NCI-H2227 (cell line): ENCODE results near the gene TPCN1.

Experiments used
- DNase-seq: peaks from one replicate; lab custom pipeline; 2025; ENCODE audit not compliant: unreplicated experiment; lab: John Stamatoyannopoulos, UW

The TPCN1 gene

DNA sequence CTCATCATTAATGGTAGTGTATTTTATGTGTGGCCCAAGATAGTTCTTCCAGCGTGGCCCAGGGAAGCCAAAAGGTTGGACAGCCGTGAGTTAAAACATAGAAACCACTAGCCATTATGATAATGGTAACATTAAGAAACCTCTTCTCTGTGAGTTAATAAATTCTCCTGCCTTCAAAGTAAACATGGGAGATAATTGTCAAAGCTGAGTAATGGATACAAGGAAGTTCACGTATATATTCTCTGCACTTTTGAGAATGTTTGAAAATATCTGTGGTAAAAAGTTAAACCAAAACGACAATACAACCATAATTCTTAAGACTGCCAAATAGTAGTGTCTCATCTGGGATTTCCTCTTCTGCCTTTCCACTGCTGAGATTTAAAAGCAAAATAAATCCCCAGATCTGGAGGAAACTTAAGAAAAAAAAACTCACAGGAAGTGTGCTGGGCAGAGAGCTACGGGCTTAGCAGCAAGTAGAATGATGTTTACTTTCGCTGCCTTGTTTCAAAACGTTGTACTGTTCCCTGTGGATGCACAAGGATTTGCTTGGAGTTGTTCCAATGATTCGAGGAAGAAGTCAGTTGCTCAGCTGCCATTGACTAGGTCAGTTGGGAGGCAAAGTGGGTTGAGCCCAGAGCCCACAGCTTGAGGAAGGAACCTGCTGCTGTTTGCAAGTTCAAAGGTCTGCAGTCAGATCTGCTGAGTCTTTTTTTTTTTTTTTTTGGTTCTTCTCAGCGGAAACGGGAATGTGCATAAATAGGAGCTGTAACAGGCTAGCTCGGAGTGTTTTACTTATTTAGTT, 1.7 kb downstream of the TPCN1 start:
- DNase-seq, result peak; percentile 44

- no peak for DNase-seq
These were observed 3.7 kb downstream of the TPCN1 start for GRCh38 chr12:113224955-113225354.

DNA sequence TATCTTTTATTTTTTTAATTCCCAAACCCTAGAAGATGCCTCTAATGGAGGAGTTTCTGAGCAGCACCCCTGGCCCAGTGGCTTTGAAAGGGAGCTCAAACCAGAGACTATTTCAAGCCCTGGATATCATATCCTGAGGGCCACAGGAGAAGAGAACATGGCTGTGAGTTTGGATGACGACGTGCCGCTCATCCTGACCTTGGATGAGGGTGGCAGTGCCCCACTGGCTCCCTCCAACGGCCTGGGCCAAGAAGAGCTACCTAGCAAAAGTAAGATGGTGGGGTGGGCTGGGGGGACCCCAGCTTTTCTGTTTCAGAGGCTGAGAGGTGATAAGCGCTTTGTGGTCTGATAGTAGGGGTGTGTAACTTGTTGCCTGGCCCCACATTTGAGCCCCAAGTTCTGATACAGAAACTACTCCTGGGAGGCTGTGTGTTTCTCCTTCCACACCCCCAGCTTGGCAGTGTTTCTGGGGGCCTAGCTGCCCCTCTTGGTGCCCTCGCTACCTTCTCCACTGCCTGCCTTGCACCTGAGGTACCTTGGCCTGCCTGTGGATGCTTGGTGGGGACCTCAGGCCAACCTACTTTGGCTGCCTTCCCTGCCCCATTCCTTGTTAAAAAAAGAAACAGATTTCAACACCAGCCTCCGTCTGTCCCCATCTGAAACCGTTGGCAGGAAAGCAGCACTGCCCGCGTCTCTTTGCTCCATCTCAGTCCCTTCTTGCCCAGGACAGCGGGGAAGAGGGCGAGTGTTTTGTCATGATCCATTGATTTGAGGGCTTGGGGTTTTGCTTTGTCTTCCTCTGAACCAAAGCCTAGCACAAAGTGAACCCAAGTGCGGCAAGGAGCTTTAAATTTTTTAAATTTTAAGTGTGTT, 5.7 kb downstream of the TPCN1 start:
- DNase-seq, result no peak

DNA sequence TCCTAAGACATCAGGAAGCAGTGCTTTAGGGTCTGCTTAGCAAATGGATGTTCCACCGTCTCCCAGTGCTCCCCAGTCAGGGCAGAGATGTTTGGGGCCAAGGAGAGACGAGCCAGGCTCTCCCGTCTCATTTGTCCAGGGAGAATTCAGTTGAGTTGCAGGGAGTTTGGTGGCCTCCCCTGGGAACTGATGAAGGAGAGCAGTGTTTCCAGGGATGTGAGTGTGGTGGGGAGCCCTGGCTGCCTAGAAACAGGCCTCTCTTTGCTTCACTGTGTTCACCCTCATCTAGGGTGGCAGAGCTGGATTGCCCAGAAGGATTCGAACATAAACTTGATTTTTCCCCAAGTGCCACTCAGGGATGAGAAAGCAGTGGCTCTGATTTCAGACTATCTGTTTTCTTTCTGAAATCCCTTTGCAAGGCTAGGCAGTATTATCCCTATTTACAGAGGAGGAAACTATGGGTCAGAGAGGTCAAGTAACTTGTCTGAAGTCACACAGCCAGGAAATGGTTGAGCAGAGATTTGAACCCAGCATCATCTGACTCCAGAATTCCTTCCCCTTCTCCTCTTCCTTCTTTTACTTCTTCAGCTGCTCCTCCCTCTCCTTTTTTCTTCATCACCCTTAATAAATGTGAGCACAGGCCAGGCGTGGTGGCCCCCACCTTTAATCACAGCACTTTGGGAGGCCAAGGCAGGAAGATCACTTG, 6.6 kb downstream of the TPCN1 start:
- no peak for DNase-seq

DNA sequence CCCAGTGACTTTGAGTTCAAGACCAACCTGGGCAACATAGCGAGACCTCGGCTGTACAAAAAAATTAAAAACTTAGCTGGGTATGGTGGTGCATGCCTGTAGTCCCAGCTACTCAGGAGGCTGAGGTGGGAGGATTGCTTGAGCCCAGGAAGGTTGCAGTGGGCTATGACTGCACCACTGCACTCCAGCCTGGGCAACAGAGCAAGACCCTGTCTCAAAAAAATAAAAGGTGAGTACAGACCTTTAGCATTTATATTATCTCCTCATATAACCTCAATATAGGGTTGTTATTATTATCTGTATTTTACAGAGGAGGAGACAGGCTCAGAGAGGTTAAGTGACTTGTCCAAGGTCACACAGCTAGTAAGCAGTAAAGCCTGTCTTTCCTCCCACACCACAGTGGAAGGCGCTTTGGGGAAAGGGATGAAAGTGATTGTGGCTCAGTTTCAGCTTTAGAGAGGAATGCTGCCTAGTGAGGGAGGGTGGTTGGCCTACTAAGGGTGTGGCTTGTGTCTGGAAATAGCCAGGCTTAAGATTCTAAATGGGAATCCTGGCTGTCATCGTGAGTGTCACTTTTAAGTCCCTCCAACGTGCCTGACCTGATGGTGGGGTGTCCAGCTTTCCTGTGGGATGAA, 7.2 kb downstream of the TPCN1 start:
- no peak for DNase-seq

GRCh38 chr12:113230315-113231234, 9.3 kb downstream of the TPCN1 start:
- no peak for DNase-seq

GRCh38 chr12:113231235-113232088, 10.2 kb downstream of the TPCN1 start:
- DNase-seq, result no peak

DNA sequence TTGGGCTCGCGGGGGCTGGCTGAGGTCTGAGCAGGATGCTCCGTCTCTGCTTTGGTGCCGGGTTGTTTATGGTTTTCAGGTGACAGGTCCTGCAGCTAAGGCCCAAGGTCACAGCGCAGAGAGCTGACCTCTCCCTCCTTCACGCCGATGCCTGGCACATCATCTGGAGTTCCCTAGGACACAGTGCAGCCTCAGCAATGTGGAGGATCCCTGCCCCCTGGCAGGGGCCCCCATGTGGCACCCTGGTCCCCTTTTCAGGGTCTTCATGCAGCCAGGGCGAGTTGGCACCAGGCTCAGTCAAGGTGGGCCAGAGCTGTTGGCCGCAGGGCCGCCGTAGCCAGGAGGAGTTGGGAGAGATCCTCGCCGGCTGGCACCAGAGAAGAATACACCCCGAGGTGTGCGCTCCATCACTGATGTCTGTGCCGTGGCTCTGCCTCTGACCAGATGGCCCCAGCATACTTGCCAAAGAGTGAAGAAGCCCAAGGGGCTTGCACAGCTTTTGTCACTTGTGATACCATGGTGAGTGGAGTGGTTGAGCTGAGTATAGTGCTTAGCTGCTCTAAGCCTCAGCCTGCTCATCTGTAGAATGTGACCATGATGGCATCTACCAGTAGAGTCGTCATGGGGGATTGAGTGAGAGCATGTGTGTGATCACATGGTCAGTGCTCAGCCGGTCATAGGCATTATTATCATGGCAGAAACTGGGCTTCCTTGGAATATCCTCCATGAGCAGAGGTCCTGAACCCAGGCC, 11.0 kb downstream of the TPCN1 start:
- no peak for DNase-seq

DNA sequence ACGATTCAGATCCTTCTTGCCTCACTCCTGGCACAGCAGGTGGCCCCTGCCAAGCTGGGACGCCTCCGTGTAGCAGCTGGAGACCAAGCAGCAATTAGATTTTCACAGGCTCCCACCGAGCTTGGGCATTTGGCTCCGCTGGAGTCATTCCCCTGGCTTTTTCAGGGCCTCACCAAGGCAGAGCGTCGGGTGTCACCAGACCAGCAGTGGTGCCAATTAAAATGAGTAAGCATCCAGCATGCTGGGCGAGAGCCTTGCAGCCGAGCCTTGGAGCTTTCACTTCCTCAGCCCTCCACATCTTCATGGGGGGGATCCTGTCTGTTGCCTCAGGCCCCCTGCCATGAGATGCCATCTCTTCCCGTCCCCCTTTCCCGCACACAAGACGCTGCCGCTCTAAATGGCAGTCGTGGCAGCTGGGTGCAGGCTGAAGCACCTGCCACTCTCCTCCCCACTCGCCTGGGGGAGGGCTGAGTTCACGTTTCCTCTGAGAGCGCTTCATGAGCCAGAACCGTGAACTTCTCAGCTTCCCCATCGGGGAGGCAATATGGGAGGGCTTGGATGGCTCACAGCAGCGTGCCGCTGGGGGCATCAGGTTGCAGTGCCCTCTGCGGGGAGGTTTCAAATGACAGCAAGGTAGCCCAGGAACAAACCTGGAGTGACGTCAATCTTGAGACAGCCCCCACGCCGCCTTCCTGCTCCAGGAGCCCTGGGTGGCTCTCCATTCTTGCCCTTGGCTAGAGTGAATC, 11.7 kb downstream of the TPCN1 start:
- DNase-seq, result peak; percentile 77

DNA sequence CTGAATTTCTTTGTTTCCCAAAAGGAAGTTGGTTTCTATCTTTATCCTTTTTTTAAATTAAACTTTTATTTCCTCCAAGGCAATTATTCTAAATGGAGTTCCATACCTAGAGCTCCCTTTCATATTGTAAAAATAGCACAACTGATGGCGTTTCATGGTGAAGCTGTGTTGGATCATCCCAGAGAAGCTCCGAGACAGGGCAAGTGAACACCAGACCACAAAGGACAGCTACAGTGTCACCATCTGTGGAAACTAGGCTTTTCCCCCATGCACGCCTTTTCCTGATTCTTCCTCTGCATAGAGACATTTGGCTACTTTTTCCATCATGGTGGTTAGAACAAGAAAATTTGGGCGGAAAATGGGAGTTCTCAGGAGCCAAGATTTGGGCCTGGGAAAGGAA, 12.7 kb downstream of the TPCN1 start:
- DNase-seq, result no peak

GRCh38 chr12:113234483-113234882, 13.2 kb downstream of the TPCN1 start:
- no peak for DNase-seq

DNA sequence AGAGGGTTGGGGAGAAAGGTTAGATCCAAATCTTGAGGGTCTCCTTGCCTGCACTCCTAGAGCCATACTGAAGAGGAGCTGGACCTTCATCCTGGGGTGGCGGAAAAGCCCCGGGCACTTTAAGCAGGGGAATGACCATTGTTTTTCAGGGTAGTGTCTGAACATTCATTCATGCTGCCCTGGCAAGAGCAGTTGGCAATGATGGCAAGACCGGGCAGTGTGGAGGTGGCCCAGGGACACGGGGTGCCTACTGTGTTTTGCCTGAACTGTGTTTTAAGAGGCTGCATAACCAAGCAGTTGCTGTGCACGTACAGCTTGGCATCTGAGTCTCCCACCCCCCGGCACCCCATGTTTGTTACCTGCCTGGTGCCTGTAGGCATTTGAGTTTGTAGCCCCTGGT, 14.7 kb downstream of the TPCN1 start:
- DNase-seq, result no peak

- DNase-seq, result no peak
These were observed 15.5 kb downstream of the TPCN1 start for GRCh38 chr12:113236539-113237399.

DNA sequence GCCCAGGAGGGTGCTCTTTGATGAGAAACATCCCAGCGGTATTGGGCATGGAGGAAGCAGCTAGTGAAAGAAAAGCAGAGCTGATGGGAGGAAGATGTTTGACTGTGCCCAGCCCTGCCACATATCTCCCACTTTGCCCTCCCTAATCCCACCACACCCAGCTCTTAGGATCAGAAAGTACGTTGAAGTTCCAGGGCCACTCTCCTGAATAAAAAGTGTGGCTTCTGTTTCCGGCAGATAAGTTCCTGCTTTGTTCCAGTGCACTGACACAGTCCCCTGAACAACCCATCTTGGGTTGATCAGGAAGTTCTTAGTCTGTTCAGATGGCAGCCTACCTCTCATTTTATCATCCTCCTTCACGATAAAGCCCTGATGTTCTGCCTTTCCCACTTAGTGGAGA, 16.5 kb downstream of the TPCN1 start:
- no peak for DNase-seq

GRCh38 chr12:113238309-113238708, 17.0 kb downstream of the TPCN1 start:
- no peak for DNase-seq

GRCh38 chr12:113239288-113239771, 18.1 kb downstream of the TPCN1 start:
- DNase-seq, result no peak
